Measurements from ENCODE around the gene CTXND2.

- TF ChIP-seq CTCF (IDR thresholded peaks at IDR 0.05) (no peak), POLR2A (IDR thresholded peaks at IDR 0.05) (no peak)
Observed at GRCh38 chr1:150957666-150958065, 70.7 kb downstream of the CTXND2 start.
